Osteoblast (primary cell): Measurements from ENCODE around the gene ARMH3. TPM values are rescaled to one million over a fixed set of nuclear protein-coding genes. Genes with fewer than 3 reads are reported as not detected.

Experiments used
- DNase-seq: peaks from one replicate; pipeline ENCODE4 v3.0.0; 2011; ENCODE audit warnings: low spot score, mixed read lengths; ENCODE audit not compliant: insufficient read length; ENCODE audit errors: missing footprints
- H2AFZ ChIP-seq: 2 replicates; pipeline ENCODE4 v1.6.0; 2011; ENCODE audit warnings: mild to moderate bottlenecking, low read length
- H3K27ac ChIP-seq: 2 replicates; pipeline ENCODE4 v1.5.1; 2011; ENCODE audit warnings: mild to moderate bottlenecking, low read depth, low read length, moderate library complexity
- H3K27me3 ChIP-seq: 2 replicates; pipeline ENCODE4 v1.6.0; 2012; ENCODE audit warnings: mild to moderate bottlenecking, control low read depth, inconsistent platforms, low read length, moderate library complexity; ENCODE audit not compliant: insufficient read depth
- H3K36me3 ChIP-seq: 2 replicates; pipeline ENCODE4 v1.5.1; 2011; ENCODE audit warnings: mild to moderate bottlenecking, low read length, control low read depth, moderate library complexity; ENCODE audit not compliant: insufficient read depth
- H3K4me1 ChIP-seq: 2 replicates; pipeline ENCODE4 v1.5.1; 2011; ENCODE audit warnings: mild to moderate bottlenecking, low read length, control low read depth, moderate library complexity; ENCODE audit not compliant: insufficient read depth
- H3K4me2 ChIP-seq: 2 replicates; pipeline ENCODE4 v1.6.0; 2011; ENCODE audit warnings: mild to moderate bottlenecking, low read length; ENCODE audit not compliant: insufficient read depth
- H3K4me3 ChIP-seq: fragments of 200-600 bp; sonication (generic); 3 replicates; pipeline ENCODE4 v1.5.1; 2012; ENCODE audit warnings: mild to moderate bottlenecking, low read length, inconsistent platforms; ENCODE audit not compliant: insufficient read depth
- H3K79me2 ChIP-seq: 2 replicates; pipeline ENCODE4 v1.6.0; 2012; ENCODE audit warnings: mild to moderate bottlenecking, low read length, control low read depth, inconsistent platforms; ENCODE audit not compliant: insufficient read depth
- H3K9me3 ChIP-seq: 2 replicates; pipeline ENCODE4 v1.5.1; 2011; ENCODE audit warnings: low read depth, low read length, control low read depth
- H4K20me1 ChIP-seq: 2 replicates; pipeline ENCODE4 v1.6.0; 2012; ENCODE audit warnings: mild to moderate bottlenecking, low read length, control low read depth; ENCODE audit not compliant: insufficient read depth
- total RNA-seq: library from RNA; depleted of rRNA; stranded (reverse); fragments of >200 nt; gene quantifications from 2 replicates; pipeline ENCODE4 v1.2.3, GENCODE V29; 2012
- TF ChIP-seq, protein P1 (sequence below): IDR thresholded peaks from 2 replicates; pipeline ENCODE4 v1.5.1; 2011; ENCODE audit warnings: mild to moderate bottlenecking, low read depth, low read length, moderate library complexity; ENCODE audit errors: extremely low read depth

ARMH3 gene
- total RNA-seq, 1 donor: 9.4 TPM

DNA sequence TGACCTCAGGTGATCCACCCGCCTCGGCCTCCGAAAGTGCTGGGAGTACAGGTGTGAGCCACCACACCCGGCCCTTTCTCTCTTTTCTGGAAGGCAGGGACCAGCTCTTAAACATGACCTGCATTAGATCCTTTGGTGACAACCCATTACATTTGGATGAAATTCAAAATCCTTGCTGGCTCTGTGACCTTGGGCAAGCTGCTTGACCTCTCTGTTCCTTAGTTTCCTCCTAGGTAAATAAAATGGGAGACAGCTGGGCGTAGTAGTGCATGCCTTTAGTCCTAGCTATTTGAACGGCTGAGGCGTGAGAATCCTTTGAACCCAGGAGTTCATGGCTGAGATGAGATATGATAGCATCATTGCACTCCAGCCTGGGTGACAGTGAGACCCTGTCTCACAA, 40.5 kb upstream of the ARMH3 start:
- H3K4me2 ChIP-seq: no peak overlapping the region
- DNase-seq: no peak
- no peaks in the 10 kb centered on the region for H3K27me3 ChIP-seq
- no peak overlapping the region for H3K27ac ChIP-seq
- H3K9me3 ChIP-seq: no peaks in the 10 kb centered on the region
- TF ChIP-seq, protein P1, sequence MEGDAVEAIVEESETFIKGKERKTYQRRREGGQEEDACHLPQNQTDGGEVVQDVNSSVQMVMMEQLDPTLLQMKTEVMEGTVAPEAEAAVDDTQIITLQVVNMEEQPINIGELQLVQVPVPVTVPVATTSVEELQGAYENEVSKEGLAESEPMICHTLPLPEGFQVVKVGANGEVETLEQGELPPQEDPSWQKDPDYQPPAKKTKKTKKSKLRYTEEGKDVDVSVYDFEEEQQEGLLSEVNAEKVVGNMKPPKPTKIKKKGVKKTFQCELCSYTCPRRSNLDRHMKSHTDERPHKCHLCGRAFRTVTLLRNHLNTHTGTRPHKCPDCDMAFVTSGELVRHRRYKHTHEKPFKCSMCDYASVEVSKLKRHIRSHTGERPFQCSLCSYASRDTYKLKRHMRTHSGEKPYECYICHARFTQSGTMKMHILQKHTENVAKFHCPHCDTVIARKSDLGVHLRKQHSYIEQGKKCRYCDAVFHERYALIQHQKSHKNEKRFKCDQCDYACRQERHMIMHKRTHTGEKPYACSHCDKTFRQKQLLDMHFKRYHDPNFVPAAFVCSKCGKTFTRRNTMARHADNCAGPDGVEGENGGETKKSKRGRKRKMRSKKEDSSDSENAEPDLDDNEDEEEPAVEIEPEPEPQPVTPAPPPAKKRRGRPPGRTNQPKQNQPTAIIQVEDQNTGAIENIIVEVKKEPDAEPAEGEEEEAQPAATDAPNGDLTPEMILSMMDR: no peak
- H2AFZ ChIP-seq: no peak overlapping the region
- H4K20me1 ChIP-seq: no peaks in the 10 kb centered on the region
- no peaks in the 10 kb centered on the region for H3K36me3 ChIP-seq
- no peaks in the 10 kb centered on the region for H3K4me1 ChIP-seq
- H3K4me3 ChIP-seq: no peak overlapping the region
- H3K79me2 ChIP-seq: no peaks in the 10 kb centered on the region

DNA sequence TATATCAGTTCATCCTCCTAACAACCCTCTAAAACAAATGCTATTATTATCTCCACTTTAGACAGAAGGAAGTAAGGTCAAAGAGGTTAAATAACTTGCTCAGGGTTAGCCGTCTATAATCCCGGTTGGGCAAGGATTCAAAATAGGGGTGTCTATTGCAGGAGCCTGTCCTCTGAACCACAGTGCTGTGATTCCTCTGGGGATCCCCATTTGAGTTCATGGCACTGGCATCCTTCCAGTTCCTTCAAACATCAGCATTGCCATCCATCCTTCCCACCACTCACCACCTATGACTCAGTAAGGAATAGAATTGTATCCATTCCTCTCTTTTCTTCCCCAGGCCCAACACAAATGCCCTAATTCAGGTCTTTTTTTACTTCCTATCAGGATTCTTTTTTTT, 34.8 kb upstream of the ARMH3 start:
- TF ChIP-seq, protein P1: no peak
- H3K79me2 ChIP-seq: no peaks in the 10 kb centered on the region
- no peak overlapping the region for H3K4me3 ChIP-seq
- no peaks in the 10 kb centered on the region for H3K4me1 ChIP-seq
- H3K36me3 ChIP-seq: no peaks in the 10 kb centered on the region
- H3K27ac ChIP-seq: no peak overlapping the region
- no peaks in the 10 kb centered on the region for H3K9me3 ChIP-seq
- no peak overlapping the region for H3K4me2 ChIP-seq
- no peak overlapping the region for H2AFZ ChIP-seq
- H4K20me1 ChIP-seq: no peaks in the 10 kb centered on the region
- no peak for DNase-seq
- H3K27me3 ChIP-seq: no peaks in the 10 kb centered on the region

DNA sequence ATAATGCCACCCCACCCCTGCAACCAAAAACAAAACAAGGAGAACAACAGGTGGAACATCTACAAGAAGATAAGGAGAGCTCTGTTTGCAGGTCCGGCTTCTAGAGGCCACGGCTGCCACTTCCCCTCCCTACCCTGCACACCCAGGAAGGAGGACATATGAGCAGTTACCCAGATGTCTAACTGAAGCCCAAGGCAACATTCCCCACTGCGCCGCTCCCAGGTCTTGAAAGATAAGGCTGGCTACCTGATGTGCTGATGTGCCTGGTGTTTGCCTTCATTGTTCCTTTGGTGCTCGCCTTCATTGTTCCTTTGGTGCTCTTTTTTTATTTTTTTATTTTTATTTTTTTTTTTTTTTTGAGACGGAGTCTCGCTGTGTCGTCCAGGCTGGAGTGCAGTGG, 30.2 kb upstream of the ARMH3 start:
- TF ChIP-seq, protein P1: no peak
- Histone ChIP-seq H3K4me1 (no peaks in the 10 kb centered on the region), H4K20me1 (no peaks in the 10 kb centered on the region), H3K27ac (no peak overlapping the region), H3K79me2 (no peaks in the 10 kb centered on the region), H3K4me3 (no peak overlapping the region), H3K36me3 (no peaks in the 10 kb centered on the region), H2AFZ (no peak overlapping the region), H3K4me2 (no peak overlapping the region), H3K9me3 (no peaks in the 10 kb centered on the region), H3K27me3 (no peaks in the 10 kb centered on the region)
- no peak for DNase-seq

DNA sequence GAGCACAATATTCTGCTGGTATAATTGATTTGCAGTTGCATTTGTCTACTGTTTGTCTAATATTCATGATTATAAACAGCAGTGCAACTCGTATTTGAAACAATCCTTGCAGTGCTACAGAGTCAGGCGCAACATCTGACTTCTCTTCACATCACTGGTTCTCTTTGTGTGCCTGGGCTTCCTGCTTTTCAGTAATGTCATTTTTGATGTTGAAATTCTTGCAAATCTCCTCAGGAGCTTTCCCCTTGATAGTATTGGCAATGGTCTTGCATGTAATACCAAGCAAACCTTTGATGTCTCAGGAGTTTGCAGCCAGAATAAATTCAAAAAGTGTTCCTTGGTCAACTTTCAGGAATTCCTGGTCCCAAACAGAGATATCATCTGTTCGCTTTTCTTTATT, 29.4 kb upstream of the ARMH3 start:
- Histone ChIP-seq H3K9me3 (no peaks in the 10 kb centered on the region), H3K4me1 (no peaks in the 10 kb centered on the region), H4K20me1 (no peaks in the 10 kb centered on the region), H3K79me2 (no peaks in the 10 kb centered on the region), H3K4me3 (no peak overlapping the region), H3K4me2 (no peak overlapping the region), H3K27ac (no peak overlapping the region), H2AFZ (no peak overlapping the region), H3K27me3 (no peaks in the 10 kb centered on the region), H3K36me3 (no peaks in the 10 kb centered on the region)
- no peak for DNase-seq
- TF ChIP-seq, protein P1: no peak
